ENCODE results near the gene TPGS2.
A peak's percentile ranks its signal among the peaks of the same experiment; 100 is the strongest.
"Not testable (repeated sequence)": the region's sequence is repeated elsewhere in the genome, so short reads cannot be mapped to it uniquely, and the experiment has no call there.

TPGS2 gene

DNA sequence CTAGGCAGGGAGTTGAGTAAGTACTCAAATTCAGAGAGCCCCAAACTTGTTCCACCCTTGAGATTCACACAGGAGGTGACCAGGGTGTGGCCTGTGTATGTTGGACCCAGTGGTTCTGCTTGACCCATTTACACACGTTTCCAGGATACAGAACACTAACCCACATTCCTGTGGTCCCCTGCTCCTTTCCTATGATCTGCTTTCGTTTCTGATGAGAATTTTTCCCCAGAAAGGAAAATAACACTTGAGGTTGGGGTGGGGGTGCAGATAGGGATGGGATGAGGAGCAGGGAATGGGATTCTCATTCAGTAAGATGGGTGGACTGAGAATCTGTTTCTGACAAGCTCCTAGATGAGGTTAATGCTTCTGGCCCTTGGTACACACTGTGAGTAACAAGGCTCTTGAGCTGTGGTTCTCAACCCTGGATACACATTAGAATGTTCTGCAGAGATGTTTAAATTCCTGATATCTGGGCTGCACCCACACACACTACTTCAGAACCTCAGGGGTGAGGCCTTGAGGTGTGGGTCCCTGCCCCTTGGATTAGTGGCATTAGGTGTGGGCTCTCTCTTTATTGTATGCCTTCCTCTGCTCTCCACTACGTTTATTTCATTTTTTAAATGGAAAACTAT, 58.4 kb downstream of the TPGS2 start:
- TF ChIP-seq POLR2A (IDR thresholded peaks at IDR 0.05; ENCODE audit: low read depth, low read length) (no peak), POLR2AphosphoS5 (IDR thresholded peaks at IDR 0.05; ENCODE audit: low read depth, low read length) (no peak), TAF1 (IDR thresholded peaks at IDR 0.05; ENCODE audit: borderline replicate concordance, low read depth, low read length) (no peak)
- FAIRE-seq (no peak), DNase-seq (ENCODE audit: insufficient read length) (no peak)

DNA sequence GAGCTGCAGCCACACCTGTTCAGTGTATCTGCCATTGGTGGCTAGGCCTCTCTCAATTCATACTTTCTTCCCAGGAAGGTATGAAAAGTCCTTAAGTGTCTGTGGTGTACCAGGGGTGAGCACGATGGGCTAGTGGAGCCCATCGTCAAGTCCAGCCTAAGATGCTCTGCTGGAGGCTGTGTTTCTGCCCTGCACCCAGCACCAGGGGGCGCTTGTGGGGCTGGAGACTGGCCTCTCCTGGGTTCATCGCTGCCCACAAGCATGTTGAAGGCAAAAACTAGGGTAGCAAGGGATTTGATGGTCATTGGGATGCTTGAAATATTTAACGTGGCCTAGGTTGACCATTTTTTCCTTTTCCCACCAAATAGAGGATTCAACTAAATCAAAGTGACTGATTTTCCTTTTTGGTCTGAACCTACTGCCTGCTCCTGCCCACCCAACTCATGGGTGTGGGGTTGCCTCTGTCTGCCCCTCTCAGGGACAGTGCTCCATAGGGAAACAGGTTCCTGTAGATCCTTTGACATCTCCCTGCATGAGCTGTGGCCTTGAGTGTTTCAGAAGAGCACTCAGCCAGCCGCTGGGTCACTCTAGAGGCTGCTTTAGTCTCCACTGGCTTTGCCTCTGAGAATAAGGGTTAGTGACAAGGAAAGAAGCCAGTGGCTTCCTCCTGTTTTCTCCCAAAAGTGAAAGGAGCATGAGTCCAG, 59.0 kb downstream of the TPGS2 start:
- no peak for TF ChIP-seq POLR2AphosphoS5 (IDR thresholded peaks at IDR 0.05; ENCODE audit: low read depth, low read length)
- no peak for TF ChIP-seq TAF1 (IDR thresholded peaks at IDR 0.05; ENCODE audit: borderline replicate concordance, low read depth, low read length)
- no peak for TF ChIP-seq POLR2A (IDR thresholded peaks at IDR 0.05; ENCODE audit: low read depth, low read length)
- FAIRE-seq, result no peak
- DNase-seq (ENCODE audit: insufficient read length), result no peak

DNA sequence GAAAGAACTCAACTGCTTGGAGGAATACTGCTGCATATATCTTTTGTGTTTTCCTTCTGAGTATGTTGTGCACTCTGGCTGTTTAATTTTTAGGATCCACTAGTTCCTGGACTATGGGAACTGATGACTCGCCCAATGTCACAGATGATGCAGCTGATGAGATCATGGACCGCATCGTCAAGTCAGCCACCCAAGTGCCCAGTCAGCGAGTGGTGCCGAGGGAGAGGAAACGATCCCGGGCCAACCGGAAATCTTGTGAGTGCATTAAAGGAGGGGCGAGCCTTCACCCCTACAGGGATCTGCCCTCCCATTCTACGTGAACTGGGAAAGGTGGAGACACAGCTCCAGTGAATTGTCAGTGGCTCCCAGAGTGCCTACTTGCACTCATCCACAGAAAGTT, 59.6 kb downstream of the TPGS2 start:
- DNase-seq (ENCODE audit: insufficient read length) (no peak), FAIRE-seq (no peak)
- no peak for TF ChIP-seq POLR2AphosphoS5 (IDR thresholded peaks at IDR 0.05; ENCODE audit: low read depth, low read length)
- TF ChIP-seq TAF1 (IDR thresholded peaks at IDR 0.05; ENCODE audit: borderline replicate concordance, low read depth, low read length), result no peak
- TF ChIP-seq POLR2A (IDR thresholded peaks at IDR 0.05; ENCODE audit: low read depth, low read length), result no peak

DNA sequence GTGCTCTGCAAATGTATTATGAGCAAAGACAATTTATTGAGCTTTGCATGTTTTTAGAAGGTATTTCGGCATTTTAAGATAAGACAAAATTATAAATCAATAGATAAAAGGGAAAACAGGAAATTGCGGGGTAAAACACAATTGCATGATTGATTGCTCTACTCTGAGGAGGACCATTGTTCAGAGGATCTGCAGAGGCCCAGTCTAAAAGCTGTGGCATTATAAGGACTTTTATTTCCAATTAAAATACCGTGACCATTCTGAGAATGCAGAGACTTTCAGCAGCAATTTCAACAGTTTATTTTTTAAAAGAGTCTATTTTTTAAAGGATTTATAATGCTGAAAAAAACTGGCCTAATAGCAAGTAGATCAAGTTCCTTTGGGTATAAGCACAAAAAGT, 62.0 kb downstream of the TPGS2 start:
- no peak for FAIRE-seq
- DNase-seq (ENCODE audit: insufficient read length), result no peak
- TF ChIP-seq POLR2AphosphoS5 (IDR thresholded peaks at IDR 0.05; ENCODE audit: low read depth, low read length) (no peak), POLR2A (IDR thresholded peaks at IDR 0.05; ENCODE audit: low read depth, low read length) (no peak), TAF1 (IDR thresholded peaks at IDR 0.05; ENCODE audit: borderline replicate concordance, low read depth, low read length) (no peak)

DNA sequence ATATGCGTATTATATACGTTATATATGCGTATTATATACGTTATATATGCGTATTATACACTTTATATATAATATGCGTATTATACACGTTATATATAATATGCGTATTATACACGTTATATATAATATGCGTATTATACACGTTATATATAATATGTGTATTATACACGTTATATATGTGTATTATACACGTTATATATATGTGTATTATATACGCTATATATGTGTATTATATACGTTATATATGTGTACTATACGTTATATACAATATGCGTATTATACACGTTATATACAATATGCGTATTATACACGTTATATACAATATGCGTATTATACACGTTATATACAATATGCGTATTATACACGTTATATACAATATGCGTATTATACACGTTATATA, 65.8 kb downstream of the TPGS2 start:
- not testable (repeated sequence) for FAIRE-seq; DNase-seq (ENCODE audit: insufficient read length)

DNA sequence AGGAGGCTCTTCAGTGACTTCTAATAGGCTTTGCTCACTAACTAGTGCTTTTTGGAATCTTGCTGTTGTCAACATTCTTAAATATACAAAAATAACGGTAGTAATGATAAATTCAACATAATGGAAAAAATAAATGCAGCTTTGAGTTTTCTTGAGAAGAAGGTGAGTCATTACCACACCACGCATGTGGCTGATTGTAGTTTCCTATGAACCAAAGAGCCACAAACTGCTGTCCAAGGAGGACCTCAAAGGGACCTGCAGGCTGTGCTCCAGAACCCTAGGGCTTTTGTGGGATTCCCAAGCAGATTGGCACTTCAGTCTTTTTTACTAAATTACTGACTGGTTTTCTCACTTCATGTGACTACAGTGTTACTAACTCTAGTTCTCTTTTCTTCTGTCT, 66.7 kb downstream of the TPGS2 start:
- DNase-seq (ENCODE audit: insufficient read length) (no peak), FAIRE-seq (no peak)
- TF ChIP-seq POLR2A (IDR thresholded peaks at IDR 0.05; ENCODE audit: low read depth, low read length) (no peak), POLR2AphosphoS5 (IDR thresholded peaks at IDR 0.05; ENCODE audit: low read depth, low read length) (no peak), TAF1 (IDR thresholded peaks at IDR 0.05; ENCODE audit: borderline replicate concordance, low read depth, low read length) (no peak)

DNA sequence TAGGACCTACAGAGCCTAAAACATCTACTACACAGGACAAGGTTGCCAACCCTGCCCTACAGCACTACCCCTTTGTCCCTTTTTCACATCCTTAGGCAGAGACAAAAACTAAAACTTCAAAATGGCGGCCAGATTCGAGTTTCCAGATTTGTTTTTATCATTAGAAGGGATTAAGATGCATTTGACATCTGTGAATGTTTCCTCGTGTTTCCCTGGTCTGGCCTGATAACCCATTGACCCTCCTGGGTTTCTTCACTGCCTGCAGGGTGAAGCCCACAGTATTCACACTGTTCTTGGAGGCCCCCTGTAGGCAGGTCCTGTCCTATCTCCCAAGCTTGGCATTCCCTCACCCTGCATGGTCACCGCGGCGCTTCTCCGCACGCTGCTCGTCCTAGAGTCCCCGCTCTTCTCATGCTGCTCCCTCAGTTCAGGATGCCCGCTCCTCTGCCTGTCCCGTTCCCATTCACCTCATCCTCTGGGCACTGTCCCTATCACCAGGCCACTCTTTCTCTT, 67.6 kb downstream of the TPGS2 start:
- FAIRE-seq (no peak), DNase-seq (ENCODE audit: insufficient read length) (no peak)
- TF ChIP-seq TAF1 (IDR thresholded peaks at IDR 0.05; ENCODE audit: borderline replicate concordance, low read depth, low read length) (no peak), POLR2A (IDR thresholded peaks at IDR 0.05; ENCODE audit: low read depth, low read length) (no peak), POLR2AphosphoS5 (IDR thresholded peaks at IDR 0.05; ENCODE audit: low read depth, low read length) (no peak)

DNA sequence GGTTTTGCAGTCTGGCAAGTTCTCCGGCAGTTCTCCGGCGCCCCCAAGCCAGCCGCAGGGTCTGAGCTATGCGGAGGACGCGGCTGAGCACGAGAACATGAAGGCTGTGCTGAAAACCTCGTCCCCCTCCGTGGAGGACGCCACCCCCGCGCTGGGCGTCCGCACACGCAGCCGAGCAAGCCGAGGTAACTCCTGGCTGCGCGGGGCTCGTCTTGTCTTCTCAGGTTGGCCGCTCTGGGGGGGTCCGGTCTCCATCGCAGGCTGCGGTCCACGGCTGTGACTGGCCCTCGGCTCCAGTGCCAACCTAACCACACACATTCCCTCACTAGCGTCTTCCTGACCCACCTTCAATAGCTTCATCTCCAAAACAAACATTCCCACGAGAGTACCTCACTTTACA, 68.2 kb downstream of the TPGS2 start:
- DNase-seq (ENCODE audit: insufficient read length), result no peak
- no peak for TF ChIP-seq POLR2A (IDR thresholded peaks at IDR 0.05; ENCODE audit: low read depth, low read length)
- no peak for TF ChIP-seq TAF1 (IDR thresholded peaks at IDR 0.05; ENCODE audit: borderline replicate concordance, low read depth, low read length)
- TF ChIP-seq POLR2AphosphoS5 (IDR thresholded peaks at IDR 0.05; ENCODE audit: low read depth, low read length), result no peak
- no peak for FAIRE-seq

DNA sequence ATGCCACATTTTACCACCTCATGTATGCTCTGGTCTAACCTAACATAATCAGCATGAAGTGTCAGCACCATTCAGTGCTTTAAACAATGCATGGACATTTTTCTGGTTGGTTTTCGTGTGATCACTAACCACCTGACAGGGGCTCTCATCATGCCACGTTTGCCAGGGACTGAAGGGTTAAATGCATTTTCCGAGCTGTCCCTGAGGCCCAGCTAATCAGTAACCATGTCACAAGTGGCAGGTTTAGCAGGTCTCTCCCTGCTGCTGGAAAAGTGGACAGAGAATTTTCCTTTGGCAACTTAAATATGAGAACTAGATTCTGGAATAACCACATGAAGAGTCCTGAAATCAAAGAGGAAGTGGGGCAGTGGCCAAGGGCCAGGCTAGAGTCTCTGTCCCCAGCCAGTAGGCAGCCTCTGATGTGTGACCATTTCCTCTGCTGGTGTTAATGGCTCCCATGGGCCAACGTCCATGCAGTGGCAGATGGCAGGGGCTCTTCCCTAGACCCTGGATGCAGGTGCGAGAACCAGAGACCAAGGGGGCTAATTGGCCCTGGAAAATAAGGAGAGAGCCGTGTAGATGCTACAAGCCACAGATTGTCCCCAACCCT, 69.5 kb downstream of the TPGS2 start:
- no peak for TF ChIP-seq POLR2AphosphoS5 (IDR thresholded peaks at IDR 0.05; ENCODE audit: low read depth, low read length)
- TF ChIP-seq TAF1 (IDR thresholded peaks at IDR 0.05; ENCODE audit: borderline replicate concordance, low read depth, low read length), result no peak
- no peak for TF ChIP-seq POLR2A (IDR thresholded peaks at IDR 0.05; ENCODE audit: low read depth, low read length)
- DNase-seq (ENCODE audit: insufficient read length), result no peak
- no peak for FAIRE-seq

DNA sequence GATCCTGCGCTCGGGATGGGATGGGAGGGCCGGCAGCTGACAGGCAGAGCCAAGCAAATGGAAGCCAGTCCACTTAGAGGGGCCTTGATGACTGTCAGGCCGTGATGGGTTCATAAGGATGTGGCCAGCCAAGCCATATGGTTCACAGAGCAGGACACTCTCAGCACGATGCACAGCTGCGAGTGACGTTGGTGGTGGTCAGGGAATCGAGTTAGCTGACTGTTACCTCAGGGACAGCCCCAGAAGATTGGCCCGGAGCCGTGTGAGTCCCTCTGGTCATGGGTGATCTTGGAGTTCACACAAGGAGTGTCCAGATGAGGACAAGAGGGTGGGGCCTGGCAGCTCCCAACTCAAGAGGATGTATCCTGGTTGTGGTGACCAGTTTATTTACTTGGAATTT, 70.2 kb downstream of the TPGS2 start:
- FAIRE-seq (no peak), DNase-seq (ENCODE audit: insufficient read length) (no peak)
- TF ChIP-seq POLR2AphosphoS5 (IDR thresholded peaks at IDR 0.05; ENCODE audit: low read depth, low read length) (no peak), TAF1 (IDR thresholded peaks at IDR 0.05; ENCODE audit: borderline replicate concordance, low read depth, low read length) (no peak)

DNA sequence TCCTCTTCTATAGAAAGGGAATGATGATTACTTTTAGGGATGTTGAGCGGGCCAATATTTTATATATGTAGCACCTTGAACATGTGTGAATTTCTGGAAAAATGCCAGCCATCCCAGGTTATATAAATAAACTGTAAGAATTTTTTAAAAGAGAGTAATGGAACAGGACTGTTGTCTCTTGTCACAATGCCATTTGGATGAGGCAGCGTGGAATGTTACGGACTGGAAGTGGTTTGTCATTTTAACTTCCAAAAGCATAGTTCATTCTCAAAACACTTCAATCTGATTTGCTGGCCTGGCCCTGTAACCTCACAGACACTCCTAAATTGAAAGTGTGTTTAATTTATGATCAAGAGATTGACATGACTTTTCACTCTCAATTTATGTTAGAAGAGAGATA, 70.8 kb downstream of the TPGS2 start:
- no peak for FAIRE-seq
- no peak for TF ChIP-seq POLR2AphosphoS5 (IDR thresholded peaks at IDR 0.05; ENCODE audit: low read depth, low read length)
- no peak for TF ChIP-seq POLR2A (IDR thresholded peaks at IDR 0.05; ENCODE audit: low read depth, low read length)
- no peak for TF ChIP-seq TAF1 (IDR thresholded peaks at IDR 0.05; ENCODE audit: borderline replicate concordance, low read depth, low read length)
- no peak for DNase-seq (ENCODE audit: insufficient read length)

DNA sequence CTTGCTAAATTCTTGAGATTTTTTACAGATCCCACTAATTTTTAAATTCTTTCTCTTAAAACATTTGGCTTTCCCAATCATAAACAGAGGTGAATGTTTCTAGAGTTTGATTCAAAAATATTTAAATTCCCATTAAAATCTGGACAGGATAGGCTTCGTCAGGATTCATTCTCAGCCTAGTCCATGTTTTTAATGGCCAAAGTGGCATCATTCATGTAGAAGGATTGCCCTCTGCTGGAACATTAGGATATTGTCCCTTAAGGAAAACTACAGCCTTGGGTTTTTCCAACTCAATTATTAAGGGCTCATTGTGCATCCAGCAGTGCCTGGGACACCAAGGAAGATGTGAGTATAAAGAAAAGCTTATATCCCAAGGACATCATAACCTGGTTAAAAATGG, 71.7 kb downstream of the TPGS2 start:
- FAIRE-seq (peak; percentile 21), DNase-seq (ENCODE audit: insufficient read length) (no peak)
- TF ChIP-seq TAF1 (IDR thresholded peaks at IDR 0.05; ENCODE audit: borderline replicate concordance, low read depth, low read length) (no peak), POLR2AphosphoS5 (IDR thresholded peaks at IDR 0.05; ENCODE audit: low read depth, low read length) (no peak), POLR2A (IDR thresholded peaks at IDR 0.05; ENCODE audit: low read depth, low read length) (no peak)
